Superior temporal gyrus (tissue), 1 donor: ENCODE measurements around the gene ALPK1.
A peak's percentile ranks its signal among the peaks of the same experiment; 100 is the strongest.
"Not testable (repeated sequence)": the region's sequence is repeated elsewhere in the genome, so short reads cannot be mapped to it uniquely, and the experiment has no call there.

Source experiments
- DNase-seq: peaks from one replicate; pipeline ENCODE4 v3.0.0-alpha.2; 2016; ENCODE audit errors: extremely low spot score

Gene ALPK1

GRCh38 chr4:112296949-112297880, at the start of gene ALPK1:
TSS of gene ALPK1 (plus strand) at chr4:112297369.
- DNase-seq: peak; percentile 52

GRCh38 chr4:112251019-112251643, 46.0 kb upstream of the ALPK1 start:
- DNase-seq: no peak

- no peak for DNase-seq
These were observed 44.9 kb upstream of the ALPK1 start for GRCh38 chr4:112252234-112252633.

- no peak for DNase-seq
These were observed 43.7 kb upstream of the ALPK1 start for GRCh38 chr4:112253382-112254000.

- DNase-seq: no peak
These were observed 40.1 kb upstream of the ALPK1 start for GRCh38 chr4:112257098-112257497.

GRCh38 chr4:112266823-112267222, 30.3 kb upstream of the ALPK1 start:
- DNase-seq: no peak

GRCh38 chr4:112270051-112270450, 27.1 kb upstream of the ALPK1 start:
- DNase-seq: no peak

- DNase-seq: no peak
These were observed 26.3 kb upstream of the ALPK1 start for GRCh38 chr4:112270640-112271421.

- DNase-seq: no peak
These were observed 24.9 kb upstream of the ALPK1 start for GRCh38 chr4:112272292-112272691.

- no peak for DNase-seq
These were observed 22.2 kb upstream of the ALPK1 start for GRCh38 chr4:112274959-112275358.

GRCh38 chr4:112276113-112276512, 21.1 kb upstream of the ALPK1 start:
- DNase-seq: no peak

GRCh38 chr4:112277220-112277619, 19.9 kb upstream of the ALPK1 start:
- no peak for DNase-seq

GRCh38 chr4:112277705-112278448, 19.3 kb upstream of the ALPK1 start:
- DNase-seq: no peak

GRCh38 chr4:112279025-112279881, 17.9 kb upstream of the ALPK1 start:
- DNase-seq: no peak

GRCh38 chr4:112279882-112280315, 17.3 kb upstream of the ALPK1 start:
- no peak for DNase-seq

GRCh38 chr4:112280386-112281056, 16.6 kb upstream of the ALPK1 start:
- DNase-seq: no peak

GRCh38 chr4:112281895-112282398, 15.2 kb upstream of the ALPK1 start:
- DNase-seq: not testable (repeated sequence)

- no peak for DNase-seq
These were observed 14.1 kb upstream of the ALPK1 start for GRCh38 chr4:112282860-112283667.
